AML-193 (cell line): ENCODE measurements around the gene RHBG.
"Not testable (repeated sequence)": the region's sequence is repeated elsewhere in the genome, so short reads cannot be mapped to it uniquely, and the experiment has no call there.

Experiments
- DNase-seq, 2 experiments: peaks; one replicate each; lab custom pipeline; 2025; lab: John Stamatoyannopoulos, UW

The RHBG gene

GRCh38 chr1:156360534-156360933 is 8.5 kb upstream of the RHBG start:
- DNase-seq: no peak

- no peak for DNase-seq
Measured at GRCh38 chr1:156365754-156366153, 3.3 kb upstream of the RHBG start.

GRCh38 chr1:156366378-156367166 is 2.4 kb upstream of the RHBG start:
- no peak for DNase-seq

- DNase-seq: no peak
Measured at GRCh38 chr1:156367383-156368156, 1.4 kb upstream of the RHBG start.

- DNase-seq: no peak
Measured at GRCh38 chr1:156368157-156368658, 803 bp upstream of the RHBG start.

- DNase-seq: not testable (repeated sequence)
Measured at GRCh38 chr1:156369685-156370286, 775 bp downstream of the RHBG start.

- peak; percentile 75 to 79 for DNase-seq
Measured at GRCh38 chr1:156371553-156372264, 2.7 kb downstream of the RHBG start.

- no peak for DNase-seq
Measured at GRCh38 chr1:156372265-156372586, 3.2 kb downstream of the RHBG start.

- DNase-seq: no peak
Measured at GRCh38 chr1:156372876-156373275, 3.9 kb downstream of the RHBG start.

- no peak for DNase-seq
Measured at GRCh38 chr1:156373546-156373945, 4.5 kb downstream of the RHBG start.

GRCh38 chr1:156376146-156376545 is 7.1 kb downstream of the RHBG start:
- peak; percentile 77 for DNase-seq

- DNase-seq: peak in 1 of 2 experiments; percentile 18
Measured at GRCh38 chr1:156376958-156377919, 8.2 kb downstream of the RHBG start.

GRCh38 chr1:156378557-156378956 is 9.5 kb downstream of the RHBG start:
- no peak for DNase-seq

- no peak for DNase-seq
Measured at GRCh38 chr1:156379420-156380165, 10.6 kb downstream of the RHBG start.

- no peak for DNase-seq
Measured at GRCh38 chr1:156382561-156382960, 13.6 kb downstream of the RHBG start.

- DNase-seq: peak; percentile 38 to 42
Measured at GRCh38 chr1:156383023-156383422, 14.0 kb downstream of the RHBG start.

- DNase-seq: no peak
Measured at GRCh38 chr1:156384007-156384406, 15.0 kb downstream of the RHBG start.

- no peak for DNase-seq
Measured at GRCh38 chr1:156384658-156385057, 15.6 kb downstream of the RHBG start.

GRCh38 chr1:156385534-156386031 is 16.6 kb downstream of the RHBG start:
- peak; percentile 55 to 64 for DNase-seq
